CD4-positive, alpha-beta memory T cell (primary cell): ENCODE results near the gene DIAPH2. TPM values are rescaled to one million over a fixed set of nuclear protein-coding genes. Genes with fewer than 3 reads are reported as not detected.

Experiments used
- CTCF ChIA-PET: fragments of 350-600 bp; sonication (Branson Sonifier 250); formaldehyde crosslinking; loops from one replicate; lab custom pipeline; 2021; ENCODE audit warnings: inconsistent platforms; ENCODE audit not compliant: partially characterized antibody; lab: Charles Lee
- POLR2A ChIA-PET: fragments of 350-600 bp; sonication (Branson Sonifier 250); formaldehyde crosslinking; loops from one replicate; lab custom pipeline; 2021; ENCODE audit not compliant: partially characterized antibody; lab: Charles Lee
- DNase-seq, 5 donors: peaks; one replicate each; pipeline versions ENCODE4 v3.0.0 to v3.0.0-alpha.2; 2020 to 2022; ENCODE audit warnings: mixed read lengths in 1 of 5
- H3K27ac ChIP-seq: one replicate; pipeline ENCODE4 v1.7.0; 2013; ENCODE audit warnings: low read depth, low read length
- H3K27me3 ChIP-seq: 2 replicates; pipeline ENCODE4 v1.7.0; 2013; ENCODE audit warnings: mild to moderate bottlenecking, low read length, moderate library complexity; ENCODE audit not compliant: insufficient read depth
- H3K36me3 ChIP-seq: 2 replicates; pipeline ENCODE4 v1.7.0; 2013; ENCODE audit warnings: mild to moderate bottlenecking, low read length, moderate library complexity; ENCODE audit not compliant: insufficient read depth
- H3K4me1 ChIP-seq: 2 replicates; pipeline ENCODE4 v1.7.0; 2013; ENCODE audit warnings: mild to moderate bottlenecking, low read length, moderate library complexity; ENCODE audit not compliant: insufficient read depth
- H3K4me3 ChIP-seq, 2 donors: one replicate each; pipeline ENCODE4 v1.7.0; 2013; ENCODE audit warnings: low read length in 2 of 2, mild to moderate bottlenecking in 1 of 2
- H3K9me3 ChIP-seq, 2 donors: one replicate each; pipeline ENCODE4 v1.7.0; 2013; ENCODE audit warnings: low read length in 2 of 2, control low read depth in 1 of 2; ENCODE audit not compliant: control insufficient read depth in 1 of 2
- H3K27ac Mint-ChIP-seq, 7 donors: one replicate each; pipeline ENCODE4 v1.8.0; 2020 to 2021; ENCODE audit warnings: mixed read lengths in 7 of 7, mild to moderate bottlenecking in 6 of 7, inconsistent platforms in 3 of 7, moderate library complexity in 3 of 7
- H3K27me3 Mint-ChIP-seq, 2 donors: one replicate each; pipeline ENCODE4 v1.8.0; 2020 to 2021; ENCODE audit warnings: mixed read lengths in 2 of 2
- H3K36me3 Mint-ChIP-seq, 2 donors: one replicate each; pipeline ENCODE4 v1.8.0; 2020 to 2021; ENCODE audit warnings: mixed read lengths in 2 of 2, inconsistent platforms in 1 of 2, mild to moderate bottlenecking in 1 of 2
- H3K4me1 Mint-ChIP-seq, 4 donors: one replicate each; pipeline ENCODE4 v1.8.0; 2020 to 2021; ENCODE audit warnings: mixed read lengths in 4 of 4, mild to moderate bottlenecking in 1 of 4
- H3K4me3 Mint-ChIP-seq, 8 donors: one replicate each; pipeline ENCODE4 v1.8.0; 2020 to 2021; ENCODE audit warnings: mixed read lengths in 8 of 8, mild to moderate bottlenecking in 7 of 8, moderate library complexity in 6 of 8, inconsistent platforms in 3 of 8
- H3K9me3 Mint-ChIP-seq, 8 donors: one replicate each; pipeline ENCODE4 v1.8.0; 2020 to 2021; ENCODE audit warnings: mixed read lengths in 8 of 8, mild to moderate bottlenecking in 5 of 8, inconsistent platforms in 3 of 8, moderate library complexity in 1 of 8
- intact Hi-C: fragments of 100-400 bp; cut with micrococcal nuclease; formaldehyde crosslinking; loops from one replicate; pipeline ENCODE4 v1.15.1; 2023
- polyA plus RNA-seq, 2 donors: library from polyadenylated mRNA; unstranded; fragments of 300-500 nt; fragmentation: Illumina TruSeq; gene quantifications; one replicate each; pipeline ENCODE4 v1.2.3, GENCODE V29; 2021
- total RNA-seq, 2 experiments: library from RNA; stranded (reverse); gene quantifications; one replicate each; pipeline ENCODE4 v1.2.3, GENCODE V29; 2021

Gene DIAPH2
- total and polyA plus RNA-seq, 4 experiments from 2014 or later = 9.6 to 13.8 (median 11.6) TPM

DNA sequence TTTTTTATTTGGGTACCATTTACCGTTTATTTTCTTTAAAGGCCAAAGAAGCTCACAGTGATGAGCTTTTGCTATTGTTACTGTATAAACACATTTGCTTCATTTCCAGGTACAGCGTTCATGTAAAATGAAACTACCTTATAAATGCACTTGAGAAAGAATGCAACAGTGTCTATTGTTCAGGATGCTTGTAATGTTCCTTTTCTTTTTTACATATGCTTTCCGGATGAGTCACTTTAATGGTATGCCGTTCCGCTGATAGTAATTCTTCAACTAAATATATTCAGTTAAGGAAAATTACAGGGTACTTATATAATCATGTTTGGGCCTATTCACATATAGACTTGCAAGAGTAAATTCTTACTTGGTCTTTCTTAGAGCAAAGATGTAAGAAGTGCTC lies 554.0 kb downstream of the DIAPH2 start:
- Histone ChIP-seq H3K4me3 (no peak overlapping the region), H3K36me3 (no peaks in the 10 kb centered on the region), H3K27me3 (no peaks in the 10 kb centered on the region), H3K27ac (no peak overlapping the region), H3K9me3 (no peaks in the 10 kb centered on the region), H3K4me1 (no peaks in the 10 kb centered on the region)
- H3K27me3 Mint-ChIP-seq = no peaks in the 10 kb centered on the region
- no peak overlapping the region for H3K27ac Mint-ChIP-seq
- ChIA-PET CTCF (interaction anchor here (0.7 kb wide), 1 partner anchor 383 kb away, joined by 3 read pairs; no protein-coding TSS in a partner anchor), POLR2A (no interaction called here)
- intact Hi-C loops = no loop called here
- DNase-seq = no peak
- H3K9me3 Mint-ChIP-seq = no peaks in the 10 kb centered on the region
- no peaks in the 10 kb centered on the region for H3K4me1 Mint-ChIP-seq
- H3K36me3 Mint-ChIP-seq = no peaks in the 10 kb centered on the region
- no peak overlapping the region for H3K4me3 Mint-ChIP-seq

DNA sequence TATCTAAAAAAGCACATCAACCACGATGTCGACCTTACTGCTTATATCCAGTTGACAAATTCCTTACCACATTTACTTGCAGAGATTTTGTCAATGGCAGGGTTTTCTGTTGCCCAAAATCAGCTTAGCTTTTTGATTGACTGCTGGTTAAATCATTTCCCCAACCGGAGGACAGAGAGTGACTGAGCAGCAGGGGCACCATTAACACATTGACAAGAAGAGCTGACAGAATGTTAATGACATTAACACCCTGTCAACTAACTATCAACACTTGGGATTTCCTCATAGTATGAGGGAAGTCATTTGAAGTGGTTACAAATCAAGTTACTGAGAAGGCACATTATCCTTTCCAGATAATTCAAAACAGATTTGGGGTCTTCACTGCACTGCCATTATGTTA lies 567.5 kb downstream of the DIAPH2 start:
- peak overlapping the region in 1 of 7 donors; percentile 10 for H3K27ac Mint-ChIP-seq
- Histone ChIP-seq H3K27ac (no peak overlapping the region), H3K27me3 (no peaks in the 10 kb centered on the region), H3K4me3 (no peak overlapping the region), H3K36me3 (no peaks in the 10 kb centered on the region), H3K9me3 (no peaks in the 10 kb centered on the region), H3K4me1 (no peaks in the 10 kb centered on the region)
- POLR2A ChIA-PET = no interaction called here
- H3K9me3 Mint-ChIP-seq = no peaks in the 10 kb centered on the region
- H3K4me3 Mint-ChIP-seq = no peak overlapping the region
- H3K27me3 Mint-ChIP-seq = no peaks in the 10 kb centered on the region
- intact Hi-C loops = no loop called here
- CTCF ChIA-PET = no interaction called here
- DNase-seq = no peak
- H3K4me1 Mint-ChIP-seq = no peaks in the 10 kb centered on the region
- peaks cover 2 to 13% of the 10 kb centered on the region in 2 donors for H3K36me3 Mint-ChIP-seq

DNA sequence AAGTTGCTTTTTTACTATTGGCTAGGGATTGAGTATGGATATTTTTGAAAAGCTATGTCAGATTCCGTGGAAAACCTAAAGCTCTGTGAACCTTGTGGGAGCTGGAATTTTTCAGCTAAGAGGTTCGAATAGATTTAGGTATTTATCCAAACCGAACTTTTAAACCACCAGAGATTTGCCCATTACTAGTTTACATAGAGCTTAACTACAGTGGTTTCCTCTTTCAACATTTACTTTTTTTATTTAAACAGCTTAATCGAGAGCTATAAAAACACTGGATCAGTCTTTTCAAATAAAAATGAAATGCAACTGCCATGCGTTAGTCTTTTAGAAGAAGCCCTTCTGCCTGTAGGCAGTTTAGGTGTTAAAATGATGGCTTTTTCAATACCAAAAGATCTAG lies 576.0 kb downstream of the DIAPH2 start:
- no peaks in the 10 kb centered on the region for H3K27me3 Mint-ChIP-seq

DNA sequence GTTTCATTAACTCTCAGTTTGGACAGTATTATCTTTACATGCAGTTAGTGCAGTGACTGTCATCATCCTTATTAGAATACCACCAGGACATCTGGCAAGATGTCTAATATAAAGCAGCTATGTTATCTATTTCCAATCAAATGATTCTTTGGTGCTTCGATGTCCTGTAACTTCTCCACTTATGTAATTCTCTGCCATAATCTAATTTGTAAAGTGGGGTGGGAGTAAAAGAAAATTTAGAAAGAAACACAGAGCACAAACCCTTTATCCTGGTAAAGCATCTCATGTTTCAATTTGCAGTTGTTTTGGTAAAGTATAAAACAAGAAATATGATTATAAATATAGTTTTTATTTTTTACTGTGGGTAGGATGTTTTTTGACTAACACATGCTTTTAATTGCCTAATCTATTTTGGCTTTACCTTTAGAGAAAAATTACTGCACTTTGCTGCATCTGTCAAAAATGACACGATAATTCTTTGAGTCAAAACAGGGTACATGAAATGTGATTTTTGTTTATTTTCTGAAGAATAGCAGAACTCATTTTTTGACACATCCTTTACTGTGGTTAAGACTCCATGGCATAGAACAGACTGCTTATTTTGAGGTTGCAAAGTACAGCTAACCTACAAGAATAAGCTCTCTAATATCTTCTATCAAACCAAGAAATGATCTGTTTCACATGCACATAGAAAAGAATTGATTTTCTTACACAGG lies 581.9 kb downstream of the DIAPH2 start:
- Mint-ChIP-seq H3K9me3 (no peaks in the 10 kb centered on the region), H3K36me3 (peaks cover 2% of the 10 kb centered on the region in 2 donors), H3K27me3 (no peaks in the 10 kb centered on the region), H3K4me3 (no peak overlapping the region), H3K27ac (no peak overlapping the region), H3K4me1 (no peaks in the 10 kb centered on the region)
- DNase-seq = no peak
- ChIA-PET CTCF (no interaction called here), POLR2A (no interaction called here)
- H3K4me3 ChIP-seq = no peak overlapping the region
- H3K9me3 ChIP-seq = no peaks in the 10 kb centered on the region
- no peaks in the 10 kb centered on the region for H3K36me3 ChIP-seq
- H3K27ac ChIP-seq = no peak overlapping the region
- H3K4me1 ChIP-seq = no peaks in the 10 kb centered on the region
- intact Hi-C loops = no loop called here
- no peaks in the 10 kb centered on the region for H3K27me3 ChIP-seq

More for the DNA sequence above, 576.0 kb downstream of the DIAPH2 start:
- Histone ChIP-seq H3K4me1 (no peaks in the 10 kb centered on the region), H3K36me3 (no peaks in the 10 kb centered on the region), H3K4me3 (no peak overlapping the region), H3K27me3 (no peaks in the 10 kb centered on the region), H3K9me3 (no peaks in the 10 kb centered on the region), H3K27ac (no peak overlapping the region)
- no peak for DNase-seq
- intact Hi-C loops = no loop called here
- ChIA-PET POLR2A (no interaction called here), CTCF (no interaction called here)
- H3K4me3 Mint-ChIP-seq = no peak overlapping the region
- no peaks in the 10 kb centered on the region for H3K9me3 Mint-ChIP-seq
- peaks cover 0 to 5% of the 10 kb centered on the region in 2 donors for H3K36me3 Mint-ChIP-seq
- no peak overlapping the region for H3K27ac Mint-ChIP-seq
- H3K4me1 Mint-ChIP-seq = no peaks in the 10 kb centered on the region

DNA sequence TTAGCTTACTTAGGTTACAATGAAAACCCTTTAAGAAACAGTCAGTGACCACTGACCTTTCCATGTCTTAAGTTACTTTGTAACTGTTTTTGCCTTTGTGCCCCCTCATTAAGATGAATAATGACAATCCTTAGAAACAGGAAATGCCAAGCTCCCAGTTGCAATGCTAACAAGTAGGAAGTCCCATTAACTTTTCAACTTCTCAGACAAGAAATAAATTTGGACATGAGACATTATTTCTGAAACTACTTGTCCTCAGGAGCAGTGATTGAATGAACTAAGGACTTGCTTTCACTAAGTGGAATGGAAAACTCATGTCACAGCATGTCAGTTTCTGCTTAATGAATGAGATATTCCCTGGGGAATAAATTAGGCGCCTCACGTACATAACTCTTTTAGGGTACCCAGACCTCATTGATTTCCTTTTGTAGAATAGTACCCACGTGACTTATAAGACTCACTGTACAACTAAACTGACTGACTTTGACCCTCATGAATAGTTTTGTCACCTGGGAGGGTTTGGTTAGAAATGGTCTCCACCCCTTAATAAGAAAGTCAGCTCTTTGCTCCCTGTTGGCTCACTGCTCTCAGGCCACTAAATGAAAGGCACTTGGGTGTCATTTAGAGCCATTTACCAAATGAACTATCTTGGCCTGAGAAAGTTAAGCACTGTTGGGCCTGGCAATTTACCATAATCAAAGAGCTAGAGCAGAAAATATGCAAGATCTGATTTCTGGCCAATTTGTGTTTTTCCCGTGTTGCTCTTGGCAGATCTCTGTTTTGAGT lies 582.9 kb downstream of the DIAPH2 start:
- intact Hi-C loops = no loop called here
- no peak for DNase-seq
- no peaks in the 10 kb centered on the region for H3K4me1 Mint-ChIP-seq
- CTCF ChIA-PET = no interaction called here
- Histone ChIP-seq H3K4me1 (no peaks in the 10 kb centered on the region), H3K4me3 (no peak overlapping the region), H3K36me3 (no peaks in the 10 kb centered on the region), H3K27ac (no peak overlapping the region), H3K27me3 (no peaks in the 10 kb centered on the region), H3K9me3 (no peaks in the 10 kb centered on the region)
- H3K27me3 Mint-ChIP-seq = no peaks in the 10 kb centered on the region
- H3K4me3 Mint-ChIP-seq = no peak overlapping the region
- peaks cover 2% of the 10 kb centered on the region in 2 donors for H3K36me3 Mint-ChIP-seq
- POLR2A ChIA-PET = no interaction called here
- no peaks in the 10 kb centered on the region for H3K9me3 Mint-ChIP-seq
- H3K27ac Mint-ChIP-seq = no peak overlapping the region

DNA sequence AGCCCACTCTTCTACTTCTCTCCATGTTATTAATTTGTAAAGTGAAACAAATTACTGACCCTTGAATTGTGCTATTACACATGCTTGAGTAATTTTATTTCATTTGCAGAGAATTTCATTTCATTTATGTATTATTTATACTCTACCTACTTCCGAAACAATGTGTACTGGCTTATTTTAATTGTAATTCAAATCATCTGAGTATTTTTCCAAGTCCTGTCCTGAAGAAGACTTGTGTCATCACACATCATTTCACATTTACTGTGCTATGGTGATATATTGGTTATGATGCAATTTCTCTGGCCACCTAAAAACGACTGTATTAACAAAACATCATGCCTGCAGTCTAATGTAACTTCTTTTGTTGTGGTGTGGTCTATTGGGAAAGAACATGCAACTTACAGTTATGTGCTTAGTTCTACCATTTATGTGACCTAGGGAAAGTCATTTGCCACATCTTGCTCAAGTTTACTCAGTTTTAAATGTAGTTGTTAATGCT lies 583.6 kb downstream of the DIAPH2 start:
- ChIA-PET CTCF (no interaction called here), POLR2A (no interaction called here)
- H3K9me3 ChIP-seq = no peaks in the 10 kb centered on the region
- H3K27me3 ChIP-seq = no peaks in the 10 kb centered on the region
- Mint-ChIP-seq H3K27me3 (no peaks in the 10 kb centered on the region), H3K36me3 (peaks cover 2% of the 10 kb centered on the region in 2 donors), H3K4me3 (no peak overlapping the region), H3K27ac (no peak overlapping the region), H3K9me3 (no peaks in the 10 kb centered on the region), H3K4me1 (no peaks in the 10 kb centered on the region)
- no peak overlapping the region for H3K27ac ChIP-seq
- DNase-seq = no peak
- intact Hi-C loops = no loop called here
- H3K36me3 ChIP-seq = no peaks in the 10 kb centered on the region
- no peaks in the 10 kb centered on the region for H3K4me1 ChIP-seq
- H3K4me3 ChIP-seq = no peak overlapping the region

DNA sequence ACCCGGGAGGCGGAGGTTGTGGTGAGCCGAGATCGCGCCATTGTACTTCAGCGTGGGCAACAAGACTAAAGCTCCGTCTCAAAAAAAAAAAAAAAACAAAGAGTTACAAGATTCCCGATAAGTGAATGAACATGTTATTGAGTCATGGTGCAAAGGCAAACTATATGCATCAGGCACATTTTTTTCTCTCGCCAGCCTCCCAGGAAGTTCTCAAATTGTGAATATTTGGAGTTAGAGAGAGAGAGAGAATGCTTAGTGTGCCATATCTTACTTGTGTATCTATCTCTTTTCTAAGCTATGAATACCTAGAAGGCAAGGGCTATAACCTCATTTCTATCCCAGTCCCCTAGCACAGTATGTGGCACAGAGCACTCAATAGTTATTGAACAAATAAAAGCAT lies 599.9 kb downstream of the DIAPH2 start:
- POLR2A ChIA-PET = no interaction called here
- no peak for DNase-seq
- intact Hi-C loops = no loop called here

More for the DNA sequence above, 599.9 kb downstream of the DIAPH2 start:
- no peaks in the 10 kb centered on the region for H3K4me1 ChIP-seq
- Mint-ChIP-seq H3K36me3 (peaks cover 0 to 6% of the 10 kb centered on the region in 2 donors), H3K27me3 (no peaks in the 10 kb centered on the region), H3K4me1 (no peaks in the 10 kb centered on the region), H3K4me3 (no peak overlapping the region), H3K27ac (no peak overlapping the region), H3K9me3 (no peaks in the 10 kb centered on the region)
- H3K36me3 ChIP-seq = no peaks in the 10 kb centered on the region
- CTCF ChIA-PET = interaction anchor here (0.6 kb wide), 1 partner anchor 22 kb away, joined by 5 read pairs; no protein-coding TSS in a partner anchor
- H3K27ac ChIP-seq = no peak overlapping the region
- no peaks in the 10 kb centered on the region for H3K27me3 ChIP-seq
- H3K4me3 ChIP-seq = no peak overlapping the region
- H3K9me3 ChIP-seq = no peaks in the 10 kb centered on the region
